SK-N-MC (cell line): ENCODE data around the gene APBA1.

Source experiments
- EZH2 ChIP-seq: fragments of 200-600 bp; sonication (generic); IDR thresholded peaks from one replicate; pipeline ENCODE4 v1.6.1; 2017; ENCODE audit warnings: antibody characterized with exemption
- FOXP2 ChIP-seq: optimal IDR thresholded peaks from 2 replicates; pipeline ENCODE3; 2011; ENCODE audit warnings: mild to moderate bottlenecking, moderate library complexity; ENCODE audit not compliant: insufficient read depth; ENCODE audit errors: extremely low read length, control extremely low read depth
- POLR2AphosphoS5 ChIP-seq: IDR thresholded peaks from 2 replicates; pipeline ENCODE4 v1.6.1; 2012; ENCODE audit warnings: mild to moderate bottlenecking, low read depth, low read length, borderline replicate concordance

DNA sequence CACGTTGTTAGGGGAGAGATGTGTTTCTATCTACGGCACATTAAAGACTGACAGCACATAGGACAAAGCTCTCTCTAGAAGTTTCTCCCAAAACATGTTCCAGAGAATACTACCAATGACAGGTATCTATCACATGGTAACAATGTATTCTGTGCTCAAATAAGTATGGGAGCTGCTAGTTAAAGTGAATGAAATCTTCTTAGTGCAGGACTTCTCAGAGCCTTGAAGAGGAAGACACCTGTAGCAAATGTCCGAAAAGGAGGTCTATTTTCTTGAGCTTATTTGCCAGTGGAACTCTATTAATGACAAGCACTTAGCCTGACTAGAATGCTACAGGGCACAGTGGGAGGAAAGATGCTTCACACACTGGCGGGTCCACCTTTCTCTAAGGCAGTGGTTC lies 209.8 kb downstream of the APBA1 start:
- TF ChIP-seq EZH2 = no peak
- no peak for TF ChIP-seq POLR2AphosphoS5
- no peak for TF ChIP-seq FOXP2
